Immature natural killer cell (primary cell): Measurements from ENCODE around the gene FBXL19. TPM values are rescaled to one million over a fixed set of nuclear protein-coding genes. Genes with fewer than 3 reads are reported as not detected.
A peak's percentile ranks its signal among the peaks of the same experiment; 100 is the strongest.

Experiments
- DNase-seq, 3 donors: peaks; one replicate each; pipeline ENCODE4 v3.0.0; 2022; ENCODE audit warnings: mixed read lengths in 1 of 3
- H3K27ac Mint-ChIP-seq, 6 donors: one replicate each; pipeline ENCODE4 v1.8.0; 2020; ENCODE audit warnings: mixed read lengths in 6 of 6, mild to moderate bottlenecking in 5 of 6, inconsistent platforms in 4 of 6, moderate library complexity in 3 of 6
- H3K27me3 Mint-ChIP-seq, 3 donors: one replicate each; pipeline ENCODE4 v1.8.0; 2020 to 2021; ENCODE audit warnings: low read depth in 3 of 3, mild to moderate bottlenecking in 3 of 3, mixed read lengths in 3 of 3, moderate library complexity in 3 of 3, inconsistent platforms in 1 of 3
- H3K36me3 Mint-ChIP-seq, 3 donors: one replicate each; pipeline ENCODE4 v1.8.0; 2020; ENCODE audit warnings: mixed read lengths in 3 of 3, inconsistent platforms in 2 of 3, mild to moderate bottlenecking in 2 of 3
- H3K4me1 Mint-ChIP-seq, 2 donors: one replicate each; pipeline ENCODE4 v1.8.0; 2020; ENCODE audit warnings: inconsistent platforms in 2 of 2, mild to moderate bottlenecking in 2 of 2, mixed read lengths in 2 of 2, moderate library complexity in 1 of 2
- H3K4me3 Mint-ChIP-seq, 5 donors: one replicate each; pipeline ENCODE4 v1.8.0; 2020; ENCODE audit warnings: mild to moderate bottlenecking in 5 of 5, mixed read lengths in 5 of 5, inconsistent platforms in 3 of 5, moderate library complexity in 3 of 5
- H3K9me3 Mint-ChIP-seq, 6 donors: one replicate each; pipeline ENCODE4 v1.8.0; 2020; ENCODE audit warnings: mild to moderate bottlenecking in 6 of 6, mixed read lengths in 6 of 6, inconsistent platforms in 4 of 6, moderate library complexity in 3 of 6
- polyA plus RNA-seq, 3 donors: library from polyadenylated mRNA; unstranded; fragments of 300-500 nt; fragmentation: Illumina TruSeq; gene quantifications; one replicate each; pipeline ENCODE4 v1.2.3, GENCODE V29; 2021

FBXL19 gene
- polyA plus RNA-seq, 3 donors from 2014 or later = 0.18 to 1.1 (median 0.22) TPM

DNA sequence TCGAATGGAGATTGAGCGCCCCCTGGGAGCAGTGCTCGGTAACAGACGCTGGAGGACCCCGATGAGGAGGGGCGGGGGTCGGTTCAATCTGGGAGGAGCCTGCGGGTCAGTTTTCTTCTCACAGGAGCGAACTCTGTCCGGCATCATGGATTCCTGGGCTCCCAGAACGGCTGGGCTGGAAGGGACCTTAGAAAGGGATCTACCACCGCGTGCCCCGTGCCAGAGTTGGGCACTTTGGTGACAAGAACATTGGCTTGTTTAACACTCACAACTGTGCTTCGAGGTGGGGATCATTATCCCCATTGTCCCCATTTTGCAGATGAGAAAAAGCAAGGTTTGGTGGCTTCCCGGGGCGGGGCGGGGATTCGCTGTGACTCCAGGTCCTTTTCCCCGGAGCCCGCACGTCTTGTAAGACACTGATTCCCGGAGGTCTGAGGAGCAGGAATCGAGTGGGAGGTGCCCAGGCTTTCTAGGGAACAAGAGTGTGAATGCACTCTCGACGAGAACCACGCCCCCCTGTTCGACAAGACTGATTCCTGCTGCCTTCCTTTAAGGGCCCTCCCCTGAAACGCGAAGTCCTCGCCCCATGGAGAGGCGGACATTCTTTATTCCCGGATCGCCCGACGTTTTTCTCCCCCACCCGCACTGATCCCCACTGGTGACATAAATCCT lies 1.5 kb upstream of the FBXL19 start:
- Mint-ChIP-seq H3K27me3 (peaks cover 0 to 3% (median 0%) of the 10 kb centered on the region in 3 donors), H3K4me1 (peaks cover 24 to 30% of the 10 kb centered on the region in 2 donors), H3K9me3 (no peaks in the 10 kb centered on the region), H3K4me3 (peak overlapping the region; percentile 99 to 100 (median 100)), H3K36me3 (no peaks in the 10 kb centered on the region), H3K27ac (peak overlapping the region; percentile 94 to 100 (median 100))
- DNase-seq = peak; percentile 84 to 86 (median 85)

DNA sequence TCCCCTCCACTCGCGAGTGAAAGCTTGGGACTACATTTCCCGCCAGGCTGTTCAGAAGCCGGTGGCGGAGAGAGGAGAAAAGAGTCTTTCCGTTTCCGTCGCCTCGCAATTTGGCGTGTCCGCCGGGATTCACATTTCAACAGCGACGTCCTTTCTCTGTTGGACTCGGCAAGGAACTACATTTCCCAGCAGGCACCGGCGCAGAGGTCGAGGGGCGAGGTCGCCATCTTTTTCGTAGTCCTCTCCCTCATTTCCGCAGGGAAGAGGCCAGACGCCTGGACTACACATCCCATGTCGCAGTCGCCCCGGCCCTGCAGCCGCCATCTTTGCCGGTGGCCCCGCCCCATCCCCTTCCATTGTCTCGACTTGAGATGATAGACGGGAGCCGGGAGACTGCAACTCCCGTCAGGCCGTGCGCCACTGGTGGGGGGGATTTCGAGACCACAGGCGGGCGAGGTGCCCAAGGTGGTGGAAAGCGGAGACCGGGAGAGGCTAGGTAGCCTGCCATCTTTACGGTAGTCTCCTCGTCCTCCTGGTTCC lies 882 bp upstream of the FBXL19 start:
- DNase-seq = peak; percentile 99
- H3K27me3 Mint-ChIP-seq = peaks cover 0 to 3% (median 0%) of the 10 kb centered on the region in 3 donors
- H3K27ac Mint-ChIP-seq = peak overlapping the region; percentile 94 to 100 (median 100)
- H3K4me1 Mint-ChIP-seq = peaks cover 24 to 30% of the 10 kb centered on the region in 2 donors
- no peaks in the 10 kb centered on the region for H3K9me3 Mint-ChIP-seq
- H3K4me3 Mint-ChIP-seq = peak overlapping the region; percentile 99 to 100 (median 100)
- H3K36me3 Mint-ChIP-seq = no peaks in the 10 kb centered on the region

DNA sequence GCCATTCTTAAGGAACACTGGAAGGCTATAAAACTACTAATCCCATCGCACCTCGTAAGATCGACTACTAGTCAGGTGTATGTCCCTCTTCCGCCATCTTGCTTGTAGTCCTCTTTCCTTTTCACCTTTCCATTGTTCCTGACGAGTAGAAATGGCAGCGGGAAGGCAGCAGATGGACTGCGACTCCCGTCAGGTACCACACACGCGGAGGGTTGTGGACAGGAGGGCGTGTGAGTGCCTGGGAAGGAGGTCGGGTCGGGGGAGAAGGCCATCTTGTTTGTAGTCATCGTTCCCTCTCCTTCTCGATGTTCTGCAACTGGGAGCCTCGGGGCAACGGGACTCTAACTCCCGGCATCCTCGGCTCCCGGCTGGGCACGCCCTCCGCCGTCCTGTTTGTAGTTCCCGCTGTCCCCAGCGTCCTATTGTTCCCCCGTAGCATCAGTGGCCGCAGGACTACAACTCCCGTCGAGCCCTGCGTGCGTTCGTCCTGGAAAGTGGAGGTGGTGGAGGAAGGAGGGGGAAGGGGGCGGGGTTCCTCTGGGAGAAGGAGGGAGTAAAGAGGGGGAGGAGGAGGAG lies 324 bp upstream of the FBXL19 start:
- H3K4me3 Mint-ChIP-seq = peak overlapping the region; percentile 99 to 100 (median 100)
- peak; percentile 92 to 94 (median 93) for DNase-seq
- peaks cover 24 to 30% of the 10 kb centered on the region in 2 donors for H3K4me1 Mint-ChIP-seq
- H3K36me3 Mint-ChIP-seq = no peaks in the 10 kb centered on the region
- peaks cover 0 to 3% (median 0%) of the 10 kb centered on the region in 3 donors for H3K27me3 Mint-ChIP-seq
- H3K9me3 Mint-ChIP-seq = no peaks in the 10 kb centered on the region
- H3K27ac Mint-ChIP-seq = peak overlapping the region; percentile 94 to 100 (median 100)

DNA sequence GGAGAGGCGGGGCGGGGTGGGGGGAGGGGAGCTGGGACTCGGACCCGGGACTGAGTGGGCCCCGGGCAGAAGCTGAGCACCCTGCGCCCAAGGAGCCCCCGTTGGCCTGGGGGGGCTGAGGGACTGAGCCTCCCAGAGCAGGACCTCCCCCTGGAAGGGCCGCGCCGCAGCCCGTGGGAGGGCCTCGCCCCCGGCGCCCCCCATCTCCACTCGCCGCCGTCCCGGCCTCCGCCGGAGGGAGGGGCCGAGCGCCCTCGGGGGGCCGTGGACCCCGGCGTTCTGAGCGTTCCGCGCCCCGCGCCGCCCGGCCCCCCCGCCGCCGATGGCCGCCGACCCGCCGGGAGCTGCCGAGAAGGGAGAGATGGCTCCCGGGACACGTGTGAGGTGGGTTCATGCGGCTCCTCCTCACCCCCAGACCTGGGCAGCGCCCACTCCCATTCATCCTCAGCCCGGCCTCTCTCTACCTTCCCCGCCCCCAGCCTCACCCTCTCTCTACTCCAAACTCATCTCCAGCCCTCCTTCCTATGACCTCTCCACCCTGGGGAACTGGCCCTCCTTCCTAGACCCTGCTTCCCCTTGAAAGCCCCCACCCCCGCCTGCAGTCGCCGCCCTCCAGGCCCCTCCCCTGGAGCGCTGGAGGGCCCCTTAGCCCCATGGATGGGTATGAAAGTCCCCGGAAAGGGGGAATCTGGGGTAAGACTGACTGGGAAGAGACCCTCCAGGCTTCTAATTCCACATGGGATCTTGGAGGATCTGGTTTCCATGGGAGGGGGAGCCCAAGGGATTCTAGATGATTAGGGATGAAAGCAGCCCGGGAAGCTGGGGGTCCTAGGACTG lies 922 bp downstream of the FBXL19 start:
- peak in 1 of 3 donors; percentile 0 for DNase-seq
- Mint-ChIP-seq H3K36me3 (no peaks in the 10 kb centered on the region), H3K9me3 (no peaks in the 10 kb centered on the region)

DNA sequence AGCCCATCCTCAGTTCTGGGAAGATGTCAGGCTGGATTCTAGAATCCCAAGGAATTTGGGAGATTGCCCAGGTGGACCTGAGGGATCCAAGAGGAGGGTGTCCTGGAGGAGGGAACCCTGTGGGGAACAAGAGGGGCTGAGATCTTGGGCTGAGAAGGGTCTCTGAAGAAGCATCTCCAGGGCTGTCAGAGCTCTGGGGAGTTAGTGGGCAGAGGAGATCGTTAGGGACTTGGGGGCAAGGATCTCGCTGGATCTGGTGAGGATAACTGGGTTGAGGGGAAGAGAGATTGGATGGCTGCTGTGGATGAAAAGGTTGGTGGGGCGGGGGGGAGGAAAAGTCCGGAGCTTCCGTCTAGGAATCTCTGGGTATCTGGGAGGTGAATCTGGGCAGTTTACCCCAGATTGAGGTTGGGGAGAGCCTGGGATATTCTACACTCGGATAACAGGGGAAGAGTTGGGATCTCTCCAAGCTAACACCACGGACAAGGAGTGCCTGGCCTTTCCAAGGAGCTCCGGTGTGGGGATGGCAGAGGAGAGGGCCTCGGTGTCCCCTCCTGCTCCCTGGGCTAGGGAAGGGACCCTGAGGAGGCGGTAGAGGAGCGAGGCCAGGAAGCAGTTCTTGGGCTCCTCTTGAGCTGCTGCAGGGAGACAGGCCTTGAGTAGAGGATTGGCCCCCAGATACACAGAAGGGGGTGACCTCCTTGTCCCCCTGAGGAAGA lies 1.7 kb downstream of the FBXL19 start:
- no peak for DNase-seq
- Mint-ChIP-seq H3K27me3 (peaks cover 0 to 3% (median 0%) of the 10 kb centered on the region in 3 donors), H3K36me3 (no peaks in the 10 kb centered on the region), H3K4me3 (peak overlapping the region; percentile 21 to 76 (median 60)), H3K9me3 (no peaks in the 10 kb centered on the region), H3K4me1 (peaks cover 24 to 30% of the 10 kb centered on the region in 2 donors), H3K27ac (peak overlapping the region in 3 of 6 donors; percentile 20 to 60 (median 35))

More for the DNA sequence above, 922 bp downstream of the FBXL19 start:
- Mint-ChIP-seq H3K4me1 (peaks cover 24 to 30% of the 10 kb centered on the region in 2 donors), H3K4me3 (peak overlapping the region; percentile 21 to 76 (median 62)), H3K27ac (no peak overlapping the region), H3K27me3 (peaks cover 0 to 3% (median 0%) of the 10 kb centered on the region in 3 donors)

DNA sequence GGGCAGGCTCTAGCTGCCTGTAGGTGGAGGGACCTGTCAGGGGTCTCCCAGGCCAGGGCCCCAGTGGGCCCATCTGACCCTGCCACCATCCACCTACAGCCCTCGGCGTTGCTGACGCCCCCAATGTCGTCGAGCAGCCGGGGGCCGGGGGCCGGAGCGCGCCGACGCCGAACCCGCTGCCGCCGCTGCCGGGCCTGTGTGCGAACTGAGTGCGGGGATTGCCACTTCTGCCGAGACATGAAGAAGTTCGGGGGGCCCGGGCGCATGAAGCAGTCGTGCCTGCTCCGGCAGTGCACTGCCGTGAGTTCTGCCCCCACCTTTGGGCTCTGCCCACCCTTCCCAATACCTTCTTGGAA lies 2.2 kb downstream of the FBXL19 start:
- Mint-ChIP-seq H3K36me3 (no peaks in the 10 kb centered on the region), H3K4me3 (peak overlapping the region in 3 of 5 donors; percentile 6 to 38 (median 35)), H3K4me1 (peaks cover 24 to 30% of the 10 kb centered on the region in 2 donors), H3K9me3 (no peaks in the 10 kb centered on the region), H3K27ac (no peak overlapping the region), H3K27me3 (peaks cover 0 to 3% (median 0%) of the 10 kb centered on the region in 3 donors)
- DNase-seq = no peak

DNA sequence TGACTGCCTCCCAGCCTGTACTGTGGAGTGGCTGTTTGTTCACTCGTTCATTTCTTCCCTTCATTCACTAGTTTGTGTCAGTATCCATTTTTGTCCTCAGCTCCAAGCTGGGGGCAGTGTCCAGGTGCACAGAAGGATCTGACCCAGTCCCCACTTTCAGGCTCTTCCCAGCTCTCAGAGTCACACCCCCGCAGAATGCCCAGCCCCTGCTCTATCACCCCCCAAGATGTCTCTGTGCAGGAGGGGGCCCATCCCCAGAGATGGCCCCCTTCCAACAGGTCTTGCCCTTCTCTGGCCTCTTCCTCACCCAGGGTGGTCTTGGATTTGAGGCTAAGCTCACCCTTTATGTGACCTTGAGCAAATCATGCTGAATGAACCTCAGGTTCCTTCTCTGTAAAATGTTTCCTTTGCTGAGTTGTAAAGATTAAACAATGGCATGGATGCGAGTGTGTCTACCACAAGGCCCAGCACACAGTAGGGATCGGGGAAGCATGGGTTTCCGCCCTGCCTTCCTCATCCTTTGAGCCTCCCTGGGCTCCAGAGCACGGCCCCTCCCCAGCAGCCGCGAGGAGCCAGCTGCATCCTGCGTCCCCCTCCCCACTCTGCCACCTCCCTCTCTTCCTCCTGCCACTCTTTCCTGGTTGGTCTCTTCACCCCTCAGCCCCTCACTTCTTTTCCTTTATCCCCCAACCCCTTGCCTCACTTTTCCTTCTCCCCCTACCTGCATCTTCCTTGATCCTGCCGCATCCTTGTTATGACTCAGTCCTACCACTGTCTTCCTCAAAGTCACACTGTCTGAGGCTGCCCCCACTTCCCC lies 2.8 kb downstream of the FBXL19 start:
- peak overlapping the region in 2 of 6 donors; percentile 51 to 64 for H3K27ac Mint-ChIP-seq
- H3K9me3 Mint-ChIP-seq = no peaks in the 10 kb centered on the region
- peaks cover 20 to 24% of the 10 kb centered on the region in 2 donors for H3K4me1 Mint-ChIP-seq
- H3K36me3 Mint-ChIP-seq = peaks cover 0 to 5% (median 0%) of the 10 kb centered on the region in 3 donors
- H3K4me3 Mint-ChIP-seq = peak overlapping the region; percentile 35 to 63 (median 47)
- peaks cover 0 to 3% (median 0%) of the 10 kb centered on the region in 3 donors for H3K27me3 Mint-ChIP-seq
- DNase-seq = no peak

DNA sequence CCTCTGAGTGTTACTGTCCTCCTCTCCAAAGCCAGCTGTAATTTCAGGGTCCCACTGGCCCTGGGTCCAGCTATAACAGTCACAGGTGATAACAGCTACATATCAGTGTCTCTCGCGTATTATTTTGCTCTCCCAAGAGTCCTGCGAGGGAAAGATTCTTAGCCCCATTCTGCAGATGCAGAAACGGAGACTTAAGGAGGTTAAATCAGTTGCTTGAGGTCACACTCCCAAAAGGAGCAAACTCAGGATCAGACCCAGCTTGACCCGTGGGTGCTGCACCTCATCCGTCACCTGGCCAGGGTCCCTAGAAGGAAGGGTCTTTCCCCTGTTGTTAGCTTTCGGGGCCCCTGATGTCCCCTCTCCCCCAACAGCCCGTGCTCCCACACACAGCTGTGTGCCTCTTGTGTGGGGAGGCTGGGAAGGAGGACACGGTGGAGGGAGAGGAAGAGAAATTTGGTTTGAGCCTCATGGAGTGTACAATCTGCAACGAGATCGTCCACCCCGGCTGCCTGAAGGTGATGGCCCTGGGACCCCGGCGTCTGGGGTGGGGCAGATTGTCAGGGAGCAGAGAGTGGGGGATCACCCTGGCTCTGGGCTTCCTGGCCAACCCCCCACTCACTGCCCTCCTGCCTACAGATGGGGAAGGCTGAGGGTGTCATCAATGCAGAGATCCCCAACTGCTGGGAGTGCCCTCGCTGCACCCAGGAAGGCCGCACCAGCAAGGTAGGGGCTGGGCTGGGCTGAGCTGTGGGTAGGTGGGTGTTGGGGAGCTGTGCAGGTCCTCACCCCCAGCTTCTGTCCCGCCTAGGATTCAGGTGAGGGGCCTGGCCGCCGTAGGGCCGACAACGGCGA lies 3.8 kb downstream of the FBXL19 start:
- peak overlapping the region in 1 of 5 donors; percentile 47 for H3K4me3 Mint-ChIP-seq
- peaks cover 0 to 5% (median 2%) of the 10 kb centered on the region in 3 donors for H3K36me3 Mint-ChIP-seq
- H3K27ac Mint-ChIP-seq = no peak overlapping the region
- peaks cover 11 to 15% of the 10 kb centered on the region in 2 donors for H3K4me1 Mint-ChIP-seq
- no peaks in the 10 kb centered on the region for H3K9me3 Mint-ChIP-seq
- DNase-seq = no peak
- H3K27me3 Mint-ChIP-seq = peaks cover 0 to 3% (median 0%) of the 10 kb centered on the region in 3 donors

DNA sequence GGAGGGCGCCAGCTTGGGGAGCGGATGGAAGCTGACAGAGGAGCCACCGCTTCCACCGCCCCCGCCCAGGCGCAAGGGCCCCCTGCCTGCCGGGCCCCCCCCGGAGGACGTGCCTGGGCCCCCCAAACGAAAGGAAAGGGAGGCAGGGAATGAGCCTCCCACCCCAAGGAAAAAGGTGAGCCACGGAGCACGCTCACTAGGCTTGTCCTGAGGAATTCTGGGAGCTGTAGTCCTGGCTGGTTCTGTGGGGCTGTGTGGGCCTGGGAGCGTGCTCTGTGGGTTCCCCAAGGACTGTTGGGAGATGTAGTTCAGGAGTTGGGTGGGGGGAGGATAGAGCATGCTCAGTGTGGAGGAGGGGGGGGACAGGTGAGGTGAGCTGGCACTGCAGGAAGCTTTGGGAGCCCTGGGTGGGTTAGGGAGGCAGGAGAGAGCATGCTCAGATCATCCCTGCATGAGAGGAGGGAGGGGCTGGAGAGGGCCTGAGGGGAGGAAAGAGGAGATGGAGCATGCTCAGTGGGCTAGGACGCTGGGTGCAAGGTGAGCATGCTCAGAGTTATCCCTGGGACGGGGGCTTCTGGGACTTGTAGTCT lies 4.5 kb downstream of the FBXL19 start:
- peaks cover 0 to 2% (median 0%) of the 10 kb centered on the region in 3 donors for H3K27me3 Mint-ChIP-seq
- no peak overlapping the region for H3K27ac Mint-ChIP-seq
- H3K4me1 Mint-ChIP-seq = peaks cover 9 to 11% of the 10 kb centered on the region in 2 donors
- no peaks in the 10 kb centered on the region for H3K9me3 Mint-ChIP-seq
- H3K4me3 Mint-ChIP-seq = no peak overlapping the region
- peaks cover 0 to 5% (median 5%) of the 10 kb centered on the region in 3 donors for H3K36me3 Mint-ChIP-seq
- no peak for DNase-seq

DNA sequence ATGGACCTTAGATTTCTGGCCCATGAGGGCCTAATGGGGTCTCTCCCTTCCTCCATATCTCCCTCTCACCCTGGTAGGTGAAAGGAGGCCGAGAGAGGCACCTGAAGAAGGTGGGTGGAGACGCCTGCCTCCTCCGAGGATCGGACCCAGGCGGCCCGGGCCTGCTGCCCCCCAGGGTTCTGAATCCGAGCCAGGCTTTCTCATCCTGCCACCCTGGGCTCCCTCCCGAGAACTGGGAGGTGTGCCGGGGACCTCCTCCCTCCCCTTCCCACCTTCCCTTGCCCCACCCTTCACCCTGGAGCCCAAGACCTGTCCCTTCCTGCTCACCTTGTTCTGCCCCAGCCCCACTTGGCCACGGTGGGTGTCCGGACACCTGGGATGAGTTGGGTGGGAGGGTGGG lies 5.0 kb downstream of the FBXL19 start:
- Mint-ChIP-seq H3K27ac (no peak overlapping the region), H3K4me1 (peaks cover 7 to 11% of the 10 kb centered on the region in 2 donors), H3K36me3 (peaks cover 0 to 5% (median 5%) of the 10 kb centered on the region in 3 donors), H3K4me3 (no peak overlapping the region), H3K9me3 (no peaks in the 10 kb centered on the region), H3K27me3 (no peaks in the 10 kb centered on the region)
- no peak for DNase-seq

DNA sequence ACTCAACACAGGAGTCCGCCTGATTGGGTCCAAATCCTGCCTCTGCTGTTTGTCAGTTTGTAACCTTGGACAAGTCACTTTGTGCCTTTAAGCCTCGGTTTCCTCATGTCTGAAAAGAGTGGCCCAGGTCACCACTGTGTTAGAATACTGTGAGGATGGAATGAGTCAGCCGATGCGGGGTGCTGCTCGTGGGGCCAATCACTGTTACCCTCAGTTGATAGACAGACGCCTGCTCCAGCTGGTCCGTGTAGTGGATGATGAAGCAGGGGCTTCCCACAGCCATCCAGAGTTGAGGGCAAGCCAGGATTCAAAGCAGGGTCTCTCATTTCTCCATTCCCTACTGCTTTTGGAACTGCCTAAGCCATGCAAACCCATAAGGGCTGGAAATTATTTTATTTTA lies 5.8 kb downstream of the FBXL19 start:
- no peaks in the 10 kb centered on the region for H3K9me3 Mint-ChIP-seq
- H3K27me3 Mint-ChIP-seq = no peaks in the 10 kb centered on the region
- peaks cover 0 to 5% (median 5%) of the 10 kb centered on the region in 3 donors for H3K36me3 Mint-ChIP-seq
- no peak for DNase-seq
- peaks cover 7 to 11% of the 10 kb centered on the region in 2 donors for H3K4me1 Mint-ChIP-seq
- H3K4me3 Mint-ChIP-seq = no peak overlapping the region
- no peak overlapping the region for H3K27ac Mint-ChIP-seq
